IPS DF 6.9 (cell line): ENCODE measurements around the gene GLG1.

ENCODE experiments used
- DNase-seq: peaks from one replicate; pipeline ENCODE4 v3.0.0-alpha.2; 2013; ENCODE audit warnings: low read depth, low spot score
- H3K27ac ChIP-seq: one replicate; pipeline ENCODE4 v1.5.1; 2013; ENCODE audit warnings: low read length, control low read depth
- H3K27me3 ChIP-seq: 2 replicates; pipeline ENCODE4 v1.6.1; 2013; ENCODE audit warnings: mild to moderate bottlenecking, low read length; ENCODE audit not compliant: control insufficient read depth, insufficient read depth
- H3K36me3 ChIP-seq: 2 replicates; pipeline ENCODE4 v1.6.1; 2013; ENCODE audit warnings: low read length; ENCODE audit not compliant: control insufficient read depth, insufficient read depth
- H3K4me1 ChIP-seq: 2 replicates; pipeline ENCODE4 v1.6.1; 2013; ENCODE audit warnings: low read length; ENCODE audit not compliant: control insufficient read depth, insufficient read depth
- H3K4me3 ChIP-seq: 2 replicates; pipeline ENCODE4 v1.5.1; 2013; ENCODE audit warnings: mild to moderate bottlenecking, low read length
- H3K9me3 ChIP-seq: 2 replicates; pipeline ENCODE4 v1.6.1; 2013; ENCODE audit warnings: low read length, inconsistent platforms; ENCODE audit not compliant: control insufficient read depth, insufficient read depth
- WGBS: extraction: QIAGEN DNeasy Blood & Tissue Kit; methylation state at CpG from one replicate; pipeline ENCODE4 v1.1.7; 2013; ENCODE audit warnings: mixed read lengths, missing lambda C conversion rate; ENCODE audit not compliant: insufficient read length, insufficient coverage; 5-methylcytosine and 5-hydroxymethylcytosine counted together

GLG1 gene

GRCh38 chr16:74633686-74634085 lies 26.8 kb upstream of the GLG1 start:
- no peaks in the 10 kb centered on the region for H3K4me1 ChIP-seq
- H3K27me3 ChIP-seq: no peaks in the 10 kb centered on the region
- H3K27ac ChIP-seq: no peak overlapping the region
- H3K36me3 ChIP-seq: peaks cover 35% of the 10 kb centered on the region; the same call in 1 of the 2 replicates
- no CpG with 5 or more reads among the region's 7 CpGs for WGBS
- no peaks in the 10 kb centered on the region for H3K9me3 ChIP-seq
- no peak for DNase-seq
- H3K4me3 ChIP-seq: no peak overlapping the region

- H3K36me3 ChIP-seq: peaks cover 41% of the 10 kb centered on the region
- H3K27me3 ChIP-seq: no peaks in the 10 kb centered on the region
- no peaks in the 10 kb centered on the region for H3K4me1 ChIP-seq
- DNase-seq: no peak
- WGBS: no CpG with 5 or more reads among the region's 6 CpGs
- no peak overlapping the region for H3K27ac ChIP-seq
- no peak overlapping the region for H3K4me3 ChIP-seq
- H3K9me3 ChIP-seq: no peaks in the 10 kb centered on the region
Measured at GRCh38 chr16:74627506-74628220, 20.7 kb upstream of the GLG1 start.

- no peak for DNase-seq
- H3K36me3 ChIP-seq: peaks cover 38% of the 10 kb centered on the region
- no CpG with 5 or more reads among the region's 1 CpG for WGBS
Measured at GRCh38 chr16:74626741-74627416, 20.0 kb upstream of the GLG1 start.

GRCh38 chr16:74625500-74626350 lies 18.8 kb upstream of the GLG1 start:
- no CpG with 5 or more reads among the region's 14 CpGs for WGBS
- H3K4me3 ChIP-seq: no peak overlapping the region
- no peaks in the 10 kb centered on the region for H3K9me3 ChIP-seq
- H3K4me1 ChIP-seq: no peaks in the 10 kb centered on the region
- no peaks in the 10 kb centered on the region for H3K27me3 ChIP-seq
- no peak overlapping the region for H3K27ac ChIP-seq
- DNase-seq: no peak
- peaks cover 33% of the 10 kb centered on the region for H3K36me3 ChIP-seq

More at GRCh38 chr16:74626741-74627416, 20.0 kb upstream of the GLG1 start:
- Histone ChIP-seq H3K27me3 (no peaks in the 10 kb centered on the region), H3K4me3 (no peak overlapping the region), H3K4me1 (no peaks in the 10 kb centered on the region), H3K27ac (no peak overlapping the region), H3K9me3 (no peaks in the 10 kb centered on the region)

GRCh38 chr16:74623839-74624235 lies 16.9 kb upstream of the GLG1 start:
- DNase-seq: no peak
- H3K27me3 ChIP-seq: no peaks in the 10 kb centered on the region
- no CpG with 5 or more reads among the region's 6 CpGs for WGBS
- H3K4me3 ChIP-seq: no peak overlapping the region
- no peaks in the 10 kb centered on the region for H3K9me3 ChIP-seq
- peaks cover 25% of the 10 kb centered on the region for H3K36me3 ChIP-seq
- H3K4me1 ChIP-seq: no peaks in the 10 kb centered on the region
- H3K27ac ChIP-seq: no peak overlapping the region

GRCh38 chr16:74623214-74623838 lies 16.4 kb upstream of the GLG1 start:
- WGBS: no CpG with 5 or more reads among the region's 4 CpGs
- no peak for DNase-seq
- peaks cover 23% of the 10 kb centered on the region for H3K36me3 ChIP-seq
- H3K27me3 ChIP-seq: no peaks in the 10 kb centered on the region
- H3K4me3 ChIP-seq: no peak overlapping the region
- H3K4me1 ChIP-seq: no peaks in the 10 kb centered on the region
- H3K9me3 ChIP-seq: no peaks in the 10 kb centered on the region
- H3K27ac ChIP-seq: no peak overlapping the region

- no peaks in the 10 kb centered on the region for H3K27me3 ChIP-seq
- peaks cover 11% of the 10 kb centered on the region; the same call in 1 of the 2 replicates for H3K36me3 ChIP-seq
- DNase-seq: no peak
- no CpG with 5 or more reads among the region's 4 CpGs for WGBS
- no peaks in the 10 kb centered on the region for H3K4me1 ChIP-seq
- H3K27ac ChIP-seq: no peak overlapping the region
- no peak overlapping the region for H3K4me3 ChIP-seq
- H3K9me3 ChIP-seq: no peaks in the 10 kb centered on the region
Measured at GRCh38 chr16:74622005-74622404, 15.1 kb upstream of the GLG1 start.

GRCh38 chr16:74617206-74617788 lies 10.4 kb upstream of the GLG1 start:
- H3K27ac ChIP-seq: no peak overlapping the region
- no peak overlapping the region for H3K4me3 ChIP-seq
- H3K9me3 ChIP-seq: no peaks in the 10 kb centered on the region
- DNase-seq: no peak
- no peaks in the 10 kb centered on the region for H3K27me3 ChIP-seq
- no CpG with 5 or more reads among the region's 1 CpG for WGBS
- no peaks in the 10 kb centered on the region for H3K4me1 ChIP-seq
- H3K36me3 ChIP-seq: no peaks in the 10 kb centered on the region

GRCh38 chr16:74611721-74612120 lies 4.8 kb upstream of the GLG1 start:
- Histone ChIP-seq H3K27me3 (no peaks in the 10 kb centered on the region), H3K27ac (no peak overlapping the region), H3K9me3 (no peaks in the 10 kb centered on the region), H3K4me3 (no peak overlapping the region), H3K4me1 (peaks cover 3% of the 10 kb centered on the region; the same call in 1 of the 2 replicates), H3K36me3 (no peaks in the 10 kb centered on the region)
- no CpG with 5 or more reads among the region's 1 CpG for WGBS
- DNase-seq: no peak

GRCh38 chr16:74608944-74609343 lies 2.0 kb upstream of the GLG1 start:
- DNase-seq: no peak
- no peaks in the 10 kb centered on the region for H3K27me3 ChIP-seq
- no peaks in the 10 kb centered on the region for H3K9me3 ChIP-seq
- no CpG with 5 or more reads among the region's 6 CpGs for WGBS
- peaks cover 3% of the 10 kb centered on the region; the same call in 1 of the 2 replicates for H3K4me1 ChIP-seq
- no peaks in the 10 kb centered on the region for H3K36me3 ChIP-seq
- H3K4me3 ChIP-seq: no peak overlapping the region
- no peak overlapping the region for H3K27ac ChIP-seq
